Liver (tissue), 9 donors: Measurements from ENCODE around the gene NEURL1. TPM values are rescaled to one million over a fixed set of nuclear protein-coding genes. Genes with fewer than 3 reads are reported as not detected.

Experiments used
- DNase-seq: peaks from one replicate; pipeline ENCODE4 v3.0.0-alpha.2; 2017; ENCODE audit warnings: low spot score
- H3K27ac ChIP-seq, 2 donors: one replicate each; pipeline ENCODE4 v1.7.0; 2013; ENCODE audit warnings: inconsistent platforms in 2 of 2, low read length in 2 of 2, control low read depth in 1 of 2, low read depth in 1 of 2, mild to moderate bottlenecking in 1 of 2
- H3K27me3 ChIP-seq, 4 donors: one replicate each; pipeline versions ENCODE4 v1.6.1 to v1.7.0; 2013; ENCODE audit warnings: low read length in 3 of 4, inconsistent platforms in 1 of 4, mild to moderate bottlenecking in 1 of 4, moderate library complexity in 1 of 4; ENCODE audit not compliant: control insufficient read depth in 4 of 4, insufficient read depth in 4 of 4
- H3K36me3 ChIP-seq, 4 donors: one replicate each; pipeline versions ENCODE4 v1.6.1 to v1.7.0; 2013; ENCODE audit warnings: low read length in 3 of 4, mild to moderate bottlenecking in 3 of 4, low read depth in 1 of 4, moderate library complexity in 1 of 4; ENCODE audit not compliant: control insufficient read depth in 4 of 4, insufficient read depth in 3 of 4
- H3K4me1 ChIP-seq, 4 donors: one replicate each; pipeline versions ENCODE4 v1.6.1 to v1.7.0; 2013; ENCODE audit warnings: low read length in 3 of 4, mild to moderate bottlenecking in 3 of 4, moderate library complexity in 1 of 4; ENCODE audit not compliant: control insufficient read depth in 4 of 4, insufficient read depth in 4 of 4
- H3K4me3 ChIP-seq, 3 donors: one replicate each; pipeline versions ENCODE4 v1.6.1 to v1.7.0; 2013; ENCODE audit warnings: low read length in 3 of 3, control low read depth in 1 of 3, low read depth in 1 of 3, mild to moderate bottlenecking in 1 of 3
- H3K9ac ChIP-seq, 2 donors: one replicate each; pipeline ENCODE4 v1.7.0; 2013; ENCODE audit warnings: low read length in 2 of 2, mild to moderate bottlenecking in 2 of 2, moderate library complexity in 2 of 2, control low read depth in 1 of 2, low read depth in 1 of 2
- H3K9me3 ChIP-seq, 4 donors: one replicate each; pipeline versions ENCODE4 v1.6.1 to v1.7.0; 2013; ENCODE audit warnings: low read length in 3 of 4; ENCODE audit not compliant: control insufficient read depth in 4 of 4
- EGR1 ChIP-seq, 2 donors: IDR thresholded peaks; 2 replicates each; pipeline ENCODE4 v1.6.1; 2016 to 2018; ENCODE audit warnings: antibody characterized with exemption in 2 of 2, low read depth in 2 of 2
- FOXA1 ChIP-seq: IDR thresholded peaks from 2 replicates; pipeline ENCODE4 v1.6.1; 2016; ENCODE audit warnings: antibody characterized with exemption
- FOXA2 ChIP-seq: IDR thresholded peaks from 2 replicates; pipeline ENCODE4 v1.6.1; 2016; ENCODE audit warnings: antibody characterized with exemption
- GABPA ChIP-seq, 2 donors: IDR thresholded peaks in 1 of 2; conservative IDR thresholded peaks in 1 of 2; 2 replicates each; pipeline ENCODE4 v1.6.1; 2016; ENCODE audit warnings: antibody characterized with exemption in 2 of 2, mild to moderate bottlenecking in 1 of 2, moderate library complexity in 1 of 2
- HNF4A ChIP-seq, 2 donors: conservative IDR thresholded peaks; 2 replicates each; pipeline ENCODE4 v1.6.1; 2016; ENCODE audit warnings: antibody characterized with exemption in 2 of 2, mild to moderate bottlenecking in 2 of 2
- HNF4G ChIP-seq: IDR thresholded peaks from 2 replicates; pipeline ENCODE4 v1.6.1; 2016; ENCODE audit warnings: antibody characterized with exemption
- JUND ChIP-seq, 2 donors: IDR thresholded peaks; 2 replicates each; pipeline ENCODE4 v1.6.1; 2016; ENCODE audit warnings: antibody characterized with exemption in 2 of 2
- NR2F2 ChIP-seq: IDR thresholded peaks from 2 replicates; pipeline ENCODE4 v1.6.1; 2016; ENCODE audit warnings: antibody characterized with exemption
- RAD21 ChIP-seq, 2 donors: IDR thresholded peaks; 2 replicates each; pipeline ENCODE4 v1.6.1; 2016; ENCODE audit warnings: antibody characterized with exemption in 2 of 2, mild to moderate bottlenecking in 2 of 2
- RXRA ChIP-seq, 2 donors: IDR thresholded peaks; 2 replicates each; pipeline ENCODE4 v1.6.1; 2017 to 2018; ENCODE audit warnings: antibody characterized with exemption in 2 of 2, mild to moderate bottlenecking in 1 of 2
- SP1 ChIP-seq: IDR thresholded peaks from 2 replicates; pipeline ENCODE4 v1.6.1; 2018; ENCODE audit warnings: antibody characterized with exemption, mild to moderate bottlenecking
- TAF1 ChIP-seq: conservative IDR thresholded peaks from 2 replicates; pipeline ENCODE4 v1.6.1; 2016; ENCODE audit warnings: antibody characterized with exemption, mild to moderate bottlenecking
- ZBTB33 ChIP-seq: IDR thresholded peaks from 2 replicates; pipeline ENCODE4 v1.6.1; 2016; ENCODE audit warnings: antibody characterized with exemption
- WGBS: extraction: QIAGEN DNeasy Blood & Tissue Kit; methylation state at CpG from one replicate; pipeline ENCODE4 v1.1.7; 2013; 5-methylcytosine and 5-hydroxymethylcytosine counted together
- polyA plus RNA-seq, 2 donors: library from polyadenylated mRNA; stranded (reverse) in 1 of 2; unstranded in 1 of 2; fragments of 200-250 nt in 1 of 2; fragments of >200 nt in 1 of 2; fragmentation: Nextera tagmentation in 1 of 2; extraction: Ambion mirVana in 1 of 2; gene quantifications; one replicate each; pipeline versions ENCODE4 v1.2.1 to v1.2.3, GENCODE V29; 2013 to 2015
- total RNA-seq, 2 donors: library from RNA; depleted of rRNA; stranded (reverse); fragments of >200 nt; gene quantifications; one replicate each; pipeline ENCODE4 v1.2.3, GENCODE V29; 2014
- TF ChIP-seq, protein P1 (sequence below): fragments of 150-350 bp; IDR thresholded peaks from 2 replicates; pipeline ENCODE4 v1.5.1; 2017; ENCODE audit warnings: improper control_type of control experiment, low read depth, low read length; ENCODE audit not compliant: missing input control
- TF ChIP-seq, protein P2 (sequence below): IDR thresholded peaks from 2 replicates; pipeline ENCODE4 v1.6.1; 2016; ENCODE audit warnings: antibody characterized with exemption, mild to moderate bottlenecking
- TF ChIP-seq, protein P3 (sequence below): IDR thresholded peaks from 2 replicates; pipeline ENCODE4 v1.6.1; 2016; ENCODE audit warnings: antibody characterized with exemption
- donor health status: healthy.
- donor health status: healthy.
- donor health status: healthy.
- donor health status: healthy.
- donor health status: healthy.

NEURL1 gene
- total and polyA plus RNA-seq, 4 donors: 0.11 to 3.9 (median 0.74) TPM

DNA sequence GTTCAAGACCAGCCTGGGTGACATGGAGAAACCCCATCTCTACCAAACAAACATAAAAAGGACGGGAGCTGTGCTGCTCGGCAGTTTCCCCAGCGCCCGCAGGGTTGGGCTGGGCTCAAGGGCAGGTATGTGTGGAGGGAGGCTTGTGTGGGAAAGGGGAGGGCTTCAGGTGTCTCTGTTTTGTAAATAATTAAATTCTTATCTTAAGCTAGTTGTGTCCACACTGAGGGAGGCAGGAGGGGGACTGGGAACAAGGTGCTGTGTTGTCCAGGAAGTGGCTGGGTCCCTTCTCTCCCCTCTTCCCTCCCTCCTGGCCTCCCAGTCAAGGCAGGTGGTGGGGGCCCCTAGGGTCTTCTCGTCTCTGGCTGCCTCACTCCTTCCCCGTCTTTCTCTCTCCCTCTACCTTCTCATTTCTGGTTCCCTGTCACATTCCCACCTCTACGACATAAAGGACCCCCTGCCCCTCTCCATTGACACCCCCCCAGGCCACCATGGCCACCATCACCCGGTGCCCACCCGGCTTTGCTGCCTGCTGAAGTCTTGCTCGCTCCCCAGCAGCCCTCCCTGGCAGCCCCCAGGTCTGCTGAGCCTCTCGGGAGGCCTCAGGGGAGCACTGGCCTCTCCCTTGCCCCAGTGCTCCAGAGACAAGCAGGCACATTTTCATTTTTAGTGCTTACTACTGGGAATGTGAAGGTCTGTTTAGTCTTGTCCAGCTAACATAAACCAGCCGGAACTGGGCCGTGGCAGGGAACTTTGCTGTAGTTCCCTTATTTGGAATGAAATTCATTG is 19.3 kb downstream of the NEURL1 start:
- TF ChIP-seq, protein P1, sequence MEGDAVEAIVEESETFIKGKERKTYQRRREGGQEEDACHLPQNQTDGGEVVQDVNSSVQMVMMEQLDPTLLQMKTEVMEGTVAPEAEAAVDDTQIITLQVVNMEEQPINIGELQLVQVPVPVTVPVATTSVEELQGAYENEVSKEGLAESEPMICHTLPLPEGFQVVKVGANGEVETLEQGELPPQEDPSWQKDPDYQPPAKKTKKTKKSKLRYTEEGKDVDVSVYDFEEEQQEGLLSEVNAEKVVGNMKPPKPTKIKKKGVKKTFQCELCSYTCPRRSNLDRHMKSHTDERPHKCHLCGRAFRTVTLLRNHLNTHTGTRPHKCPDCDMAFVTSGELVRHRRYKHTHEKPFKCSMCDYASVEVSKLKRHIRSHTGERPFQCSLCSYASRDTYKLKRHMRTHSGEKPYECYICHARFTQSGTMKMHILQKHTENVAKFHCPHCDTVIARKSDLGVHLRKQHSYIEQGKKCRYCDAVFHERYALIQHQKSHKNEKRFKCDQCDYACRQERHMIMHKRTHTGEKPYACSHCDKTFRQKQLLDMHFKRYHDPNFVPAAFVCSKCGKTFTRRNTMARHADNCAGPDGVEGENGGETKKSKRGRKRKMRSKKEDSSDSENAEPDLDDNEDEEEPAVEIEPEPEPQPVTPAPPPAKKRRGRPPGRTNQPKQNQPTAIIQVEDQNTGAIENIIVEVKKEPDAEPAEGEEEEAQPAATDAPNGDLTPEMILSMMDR: no peak
- TF ChIP-seq HNF4G (no peak), NR2F2 (no peak), FOXA2 (no peak)
- TF ChIP-seq, protein P2, sequence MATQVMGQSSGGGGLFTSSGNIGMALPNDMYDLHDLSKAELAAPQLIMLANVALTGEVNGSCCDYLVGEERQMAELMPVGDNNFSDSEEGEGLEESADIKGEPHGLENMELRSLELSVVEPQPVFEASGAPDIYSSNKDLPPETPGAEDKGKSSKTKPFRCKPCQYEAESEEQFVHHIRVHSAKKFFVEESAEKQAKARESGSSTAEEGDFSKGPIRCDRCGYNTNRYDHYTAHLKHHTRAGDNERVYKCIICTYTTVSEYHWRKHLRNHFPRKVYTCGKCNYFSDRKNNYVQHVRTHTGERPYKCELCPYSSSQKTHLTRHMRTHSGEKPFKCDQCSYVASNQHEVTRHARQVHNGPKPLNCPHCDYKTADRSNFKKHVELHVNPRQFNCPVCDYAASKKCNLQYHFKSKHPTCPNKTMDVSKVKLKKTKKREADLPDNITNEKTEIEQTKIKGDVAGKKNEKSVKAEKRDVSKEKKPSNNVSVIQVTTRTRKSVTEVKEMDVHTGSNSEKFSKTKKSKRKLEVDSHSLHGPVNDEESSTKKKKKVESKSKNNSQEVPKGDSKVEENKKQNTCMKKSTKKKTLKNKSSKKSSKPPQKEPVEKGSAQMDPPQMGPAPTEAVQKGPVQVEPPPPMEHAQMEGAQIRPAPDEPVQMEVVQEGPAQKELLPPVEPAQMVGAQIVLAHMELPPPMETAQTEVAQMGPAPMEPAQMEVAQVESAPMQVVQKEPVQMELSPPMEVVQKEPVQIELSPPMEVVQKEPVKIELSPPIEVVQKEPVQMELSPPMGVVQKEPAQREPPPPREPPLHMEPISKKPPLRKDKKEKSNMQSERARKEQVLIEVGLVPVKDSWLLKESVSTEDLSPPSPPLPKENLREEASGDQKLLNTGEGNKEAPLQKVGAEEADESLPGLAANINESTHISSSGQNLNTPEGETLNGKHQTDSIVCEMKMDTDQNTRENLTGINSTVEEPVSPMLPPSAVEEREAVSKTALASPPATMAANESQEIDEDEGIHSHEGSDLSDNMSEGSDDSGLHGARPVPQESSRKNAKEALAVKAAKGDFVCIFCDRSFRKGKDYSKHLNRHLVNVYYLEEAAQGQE: no peak
- Histone ChIP-seq H3K4me1 (peaks cover 0 to 3% (median 1%) of the 10 kb centered on the region in 4 donors), H3K36me3 (no peaks in the 10 kb centered on the region), H3K4me3 (no peak overlapping the region), H3K27me3 (no peaks in the 10 kb centered on the region), H3K9me3 (no peaks in the 10 kb centered on the region), H3K27ac (no peak overlapping the region), H3K9ac (no peak overlapping the region)
- DNase-seq: no peak
- WGBS: 84% methylated on average over 13 of the region's 13 CpGs

DNA sequence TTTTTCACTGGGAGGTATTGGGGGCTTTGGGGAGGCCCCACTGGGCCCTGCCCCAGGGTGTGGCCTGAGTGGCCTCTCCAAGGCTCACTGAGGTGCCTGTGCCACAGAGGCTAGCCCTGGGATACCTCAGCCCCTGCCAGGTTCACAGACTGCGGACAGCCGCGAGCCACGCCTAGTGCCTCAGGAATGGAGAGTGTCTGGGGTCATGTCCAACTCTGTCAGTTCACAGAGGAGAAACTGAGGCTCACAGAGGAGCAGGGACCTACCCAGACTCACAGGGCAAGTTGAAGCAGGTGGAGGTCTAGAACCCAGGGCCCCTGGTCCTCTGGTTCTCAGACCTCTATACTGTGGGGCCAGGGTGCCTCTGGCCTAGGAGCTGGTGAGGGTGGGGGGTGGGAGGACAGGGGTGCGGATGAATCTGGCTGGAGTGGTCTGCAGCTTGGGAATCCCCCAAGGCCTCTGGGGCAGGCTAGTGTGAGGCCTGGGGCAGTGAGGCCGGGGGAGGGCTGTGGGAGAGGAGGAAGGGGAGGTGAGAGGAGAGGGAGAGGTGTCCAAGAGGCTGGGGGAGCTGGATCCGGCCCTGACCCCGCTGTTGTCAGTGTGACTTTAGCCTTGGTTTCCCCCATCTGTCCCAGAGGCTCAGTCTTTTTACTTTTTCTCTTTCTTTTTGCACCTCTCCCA is 20.0 kb downstream of the NEURL1 start:
- DNase-seq: no peak
- H3K9ac ChIP-seq: no peak overlapping the region
- H3K36me3 ChIP-seq: no peaks in the 10 kb centered on the region
- H3K27ac ChIP-seq: no peak overlapping the region
- 95% methylated on average over 8 of the region's 8 CpGs for WGBS
- no peaks in the 10 kb centered on the region for H3K9me3 ChIP-seq
- H3K4me1 ChIP-seq: peaks cover 0 to 3% (median 1%) of the 10 kb centered on the region in 4 donors
- no peaks in the 10 kb centered on the region for H3K27me3 ChIP-seq
- H3K4me3 ChIP-seq: no peak overlapping the region
- no peak for TF ChIP-seq JUND (IDR thresholded peaks at IDR 0.05)
- TF ChIP-seq EGR1 (IDR thresholded peaks at IDR 0.05; ENCODE audit: low read depth in 2 of 2): no peak
- no peak for TF ChIP-seq TAF1
- TF ChIP-seq, protein P2: no peak
- TF ChIP-seq HNF4A (conservative IDR thresholded peaks at IDR 0.05): no peak
- no peak for TF ChIP-seq ZBTB33
- TF ChIP-seq RAD21 (IDR thresholded peaks at IDR 0.05): no peak
- no peak for TF ChIP-seq SP1
- TF ChIP-seq RXRA (IDR thresholded peaks at IDR 0.05): no peak
- TF ChIP-seq GABPA (IDR thresholded peaks at IDR 0.05 in 1 of 2, conservative IDR thresholded peaks at IDR 0.05 in 1 of 2): no peak
- TF ChIP-seq, protein P1: no peak
- no peak for TF ChIP-seq HNF4G
- TF ChIP-seq, protein P3, sequence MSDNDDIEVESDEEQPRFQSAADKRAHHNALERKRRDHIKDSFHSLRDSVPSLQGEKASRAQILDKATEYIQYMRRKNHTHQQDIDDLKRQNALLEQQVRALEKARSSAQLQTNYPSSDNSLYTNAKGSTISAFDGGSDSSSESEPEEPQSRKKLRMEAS: no peak
- TF ChIP-seq FOXA1: no peak
